Caco-2 (cell line): ENCODE data around the gene HOXB6. TPM values are rescaled to one million over a fixed set of nuclear protein-coding genes. Genes with fewer than 3 reads are reported as not detected.

ENCODE experiments used
- BruUV-seq: library from RNA; stranded (reverse); fragments of 400-500 nt; replicated peaks from 2 replicates; lab custom pipeline; 2021; lab: Mats Ljungman, UMichigan
- CTCF ChIA-PET: fragments of 300-600 bp; sonication (Branson Sonifier 250); formaldehyde crosslinking; loops from one replicate; lab custom pipeline; 2022; ENCODE audit warnings: antibody characterized with exemption; lab: Charles Lee
- POLR2A ChIA-PET: fragments of 300-600 bp; sonication (Branson Sonifier 250); formaldehyde crosslinking; loops from one replicate; lab custom pipeline; 2022; ENCODE audit warnings: antibody characterized with exemption; lab: Charles Lee
- DNase-seq, 2 experiments: peaks; one replicate each; pipeline versions ENCODE4 v3.0.0 to v3.0.0-alpha.2; 2020 to 2022
- H3K27me3 ChIP-seq: replicated peaks from 2 replicates; pipeline ENCODE4 v1.6.0; 2011; ENCODE audit warnings: low read length; ENCODE audit not compliant: control insufficient read depth, insufficient read depth
- H3K36me3 ChIP-seq: 2 replicates; pipeline ENCODE4 v1.5.1; 2011; ENCODE audit warnings: low read length; ENCODE audit not compliant: control insufficient read depth, insufficient read depth
- H3K4me1 ChIP-seq: fragments of 250-450 bp; sonication (Bioruptor Pico); 2 replicates; pipeline ENCODE4 v1.5.1; 2020; ENCODE audit warnings: mild to moderate bottlenecking
- H3K4me3 ChIP-seq: 2 replicates; pipeline ENCODE4 v1.5.1; 2011; ENCODE audit warnings: low read depth, mild to moderate bottlenecking, control low read depth, low read length
- H3K9me3 ChIP-seq: fragments of 250-450 bp; sonication (Bioruptor Pico); 2 replicates; pipeline ENCODE4 v1.5.1; 2020; ENCODE audit warnings: mild to moderate bottlenecking, moderate library complexity
- H3K27ac Mint-ChIP-seq: one replicate; pipeline ENCODE4 v1.8.0; 2022; ENCODE audit warnings: mixed read lengths; ENCODE audit not compliant: unreplicated experiment
- H3K27me3 Mint-ChIP-seq: one replicate; pipeline ENCODE4 v1.8.0; 2022; ENCODE audit warnings: mixed read lengths; ENCODE audit not compliant: insufficient read depth, unreplicated experiment
- H3K36me3 Mint-ChIP-seq: one replicate; pipeline ENCODE4 v1.8.0; 2022; ENCODE audit warnings: mild to moderate bottlenecking, mixed read lengths; ENCODE audit not compliant: insufficient read depth, unreplicated experiment
- H3K4me1 Mint-ChIP-seq: one replicate; pipeline ENCODE4 v1.8.0; 2022; ENCODE audit warnings: low read depth, mixed read lengths; ENCODE audit not compliant: unreplicated experiment
- H3K4me3 Mint-ChIP-seq: one replicate; pipeline ENCODE4 v1.8.0; 2022; ENCODE audit warnings: mild to moderate bottlenecking, moderate library complexity, mixed read lengths; ENCODE audit not compliant: unreplicated experiment
- H3K9me3 Mint-ChIP-seq: one replicate; pipeline ENCODE4 v1.8.0; 2022; ENCODE audit warnings: mixed read lengths; ENCODE audit not compliant: unreplicated experiment
- CTCF ChIP-seq, 2 experiments: fragments of 200-600 bp in 1 of 2; IDR thresholded peaks; 1 replicate in 1 of 2; 2 replicates in 1 of 2; pipeline versions ENCODE4 v1.5.1 to v1.8.0; 2011 to 2022; ENCODE audit warnings: antibody characterized with exemption in 1 of 2, control low read depth in 1 of 2, inconsistent platforms in 1 of 2, low read depth in 1 of 2, low read length in 1 of 2, mild to moderate bottlenecking in 1 of 2, moderate library complexity in 1 of 2; ENCODE audit not compliant: insufficient read depth in 1 of 2, severe bottlenecking in 1 of 2, unreplicated experiment in 1 of 2
- intact Hi-C: fragments of 100-400 bp; cut with micrococcal nuclease; formaldehyde crosslinking; loops from one replicate; pipeline ENCODE4 v1.10.0; 2022; ENCODE audit not compliant: unreplicated experiment
- total RNA-seq: library from RNA; stranded (reverse); gene quantifications from 2 replicates; pipeline ENCODE4 v1.2.3, GENCODE V29; 2022

HOXB6 gene
- total RNA-seq, 1 experiment from 2014 or later, result 1.9 TPM

- Mint-ChIP-seq H3K9me3 (no peaks in the 10 kb centered on the region), H3K27me3 (peaks cover 28% of the 10 kb centered on the region), H3K36me3 (no peaks in the 10 kb centered on the region), H3K27ac (no peak within 1 kb of the TSS), H3K4me3 (peak within 1 kb of the TSS; percentile 66), H3K4me1 (peaks cover 10% of the 10 kb centered on the region)
- no peak for TF ChIP-seq CTCF (IDR thresholded peaks at IDR 0.05; ENCODE audit: insufficient read depth in 1 of 2, low read depth in 1 of 2, low read length in 1 of 2, severe bottlenecking in 1 of 2, unreplicated experiment in 1 of 2)
- peak; percentile 57 to 87 for DNase-seq
- Histone ChIP-seq H3K27me3 (peaks cover 12% of the 10 kb centered on the region), H3K36me3 (no peaks in the 10 kb centered on the region), H3K9me3 (no peaks in the 10 kb centered on the region), H3K4me1 (peaks cover 20% of the 10 kb centered on the region), H3K4me3 (peak within 1 kb of the TSS; percentile 20)
- CTCF ChIA-PET, result interaction anchor here (0.6 to 1.5 kb wide), 5 partner anchors 10 to 1036 kb away, joined by 3 to 5 read pairs (median 3); no protein-coding TSS in a partner anchor
- no TSS peak for BruUV-seq
- POLR2A ChIA-PET, result interaction anchor here (0.6 kb wide), 1 partner anchor 36 kb away, joined by 17 read pairs; the partner anchor contains the start of gene HOXB9
- intact Hi-C loops, result no loop called here
Measured at GRCh38 chr17:48589831-48590606, 14.8 kb downstream of the HOXB6 start, which contains the start of gene HOXB3. Gene HOXB3, minus strand, starts transcription at chr17:48590241. Its CDS starts 37,767 bp downstream, at chr17:48552474.

- Mint-ChIP-seq H3K27ac (no peak overlapping the region), H3K4me1 (peaks cover 17% of the 10 kb centered on the region), H3K4me3 (peak overlapping the region; percentile 66), H3K27me3 (peaks cover 31% of the 10 kb centered on the region), H3K9me3 (no peaks in the 10 kb centered on the region), H3K36me3 (no peaks in the 10 kb centered on the region)
- Histone ChIP-seq H3K27me3 (peaks cover 12% of the 10 kb centered on the region), H3K9me3 (no peaks in the 10 kb centered on the region), H3K4me3 (peak overlapping the region; percentile 20), H3K36me3 (no peaks in the 10 kb centered on the region), H3K4me1 (peaks cover 21% of the 10 kb centered on the region)
- intact Hi-C loops, result no loop called here
- no peak for DNase-seq
- TF ChIP-seq CTCF (IDR thresholded peaks at IDR 0.05; ENCODE audit: insufficient read depth in 1 of 2, low read depth in 1 of 2, low read length in 1 of 2, severe bottlenecking in 1 of 2, unreplicated experiment in 1 of 2), result no peak
- CTCF ChIA-PET, result interaction anchor here (0.9 to 2.8 kb wide), 6 partner anchors 10 to 253 kb away, joined by 3 to 13 read pairs (median 3); no protein-coding TSS in a partner anchor
- TSS peak; percentile 69 for BruUV-seq
- POLR2A ChIA-PET, result no interaction called here
Measured at GRCh38 chr17:48589060-48589830, 15.5 kb downstream of the HOXB6 start.

- Mint-ChIP-seq H3K4me1 (peaks cover 22% of the 10 kb centered on the region), H3K27me3 (peaks cover 37% of the 10 kb centered on the region), H3K9me3 (no peaks in the 10 kb centered on the region), H3K4me3 (peak overlapping the region; percentile 2), H3K36me3 (no peaks in the 10 kb centered on the region), H3K27ac (no peak overlapping the region)
- H3K4me3 ChIP-seq, result no peak overlapping the region
- H3K36me3 ChIP-seq, result no peaks in the 10 kb centered on the region
- H3K9me3 ChIP-seq, result no peaks in the 10 kb centered on the region
- intact Hi-C loops, result no loop called here
- ChIA-PET CTCF (interaction anchor here (0.9 to 2.8 kb wide), 8 partner anchors 9 to 253 kb away, joined by 3 to 13 read pairs (median 4); no protein-coding TSS in a partner anchor), POLR2A (no interaction called here)
- BruUV-seq, result no TSS peak
- peaks cover 21% of the 10 kb centered on the region for H3K4me1 ChIP-seq
- DNase-seq, result no peak
- peaks cover 12% of the 10 kb centered on the region for H3K27me3 ChIP-seq
- no peak for TF ChIP-seq CTCF (IDR thresholded peaks at IDR 0.05; ENCODE audit: insufficient read depth in 1 of 2, low read depth in 1 of 2, low read length in 1 of 2, severe bottlenecking in 1 of 2, unreplicated experiment in 1 of 2)
Measured at GRCh38 chr17:48588528-48588927, 16.3 kb downstream of the HOXB6 start.
